NB4 (cell line): ENCODE data around the gene IFFO2.

ENCODE experiments used
- DNase-seq: peaks from one replicate; pipeline ENCODE4 v3.0.0; 2010; ENCODE audit warnings: low read depth
- H3K4me3 ChIP-seq: one replicate; pipeline ENCODE4 v1.5.1; 2011; ENCODE audit warnings: mild to moderate bottlenecking, low read depth, low read length, moderate library complexity
- CTCF ChIP-seq: IDR thresholded peaks from one replicate; pipeline ENCODE4 v1.5.1; 2012; ENCODE audit warnings: low read depth, low read length
- MAX ChIP-seq: IDR thresholded peaks from 2 replicates; pipeline ENCODE4 v1.6.1; 2011; ENCODE audit warnings: low read depth, low read length
- MYC ChIP-seq: IDR thresholded peaks from 2 replicates; pipeline ENCODE4 v1.6.1; 2011; ENCODE audit warnings: low read depth, low read length
- POLR2A ChIP-seq: IDR thresholded peaks from 2 replicates; pipeline ENCODE4 v1.6.1; 2011; ENCODE audit warnings: mild to moderate bottlenecking; ENCODE audit not compliant: insufficient read length; ENCODE audit errors: extremely low read depth

IFFO2 gene

GRCh38 chr1:18884727-18885126, 71.7 kb downstream of the IFFO2 start:
- TF ChIP-seq CTCF = no peak
- no peak for TF ChIP-seq POLR2A
- H3K4me3 ChIP-seq = no peak overlapping the region
- DNase-seq = no peak

GRCh38 chr1:18884419-18884717, 72.1 kb downstream of the IFFO2 start:
- no peak overlapping the region for H3K4me3 ChIP-seq
- no peak for TF ChIP-seq POLR2A
- TF ChIP-seq CTCF = no peak
- TF ChIP-seq MYC = no peak
- no peak for TF ChIP-seq MAX
- no peak for DNase-seq

GRCh38 chr1:18883636-18884418, 72.6 kb downstream of the IFFO2 start:
- H3K4me3 ChIP-seq = no peak overlapping the region
- peak; percentile 62 for DNase-seq
- TF ChIP-seq MAX (no peak), CTCF (peak; percentile 82)

- no peak for DNase-seq
- TF ChIP-seq MYC (no peak), CTCF (no peak), POLR2A (no peak), MAX (no peak)
These were observed 73.4 kb downstream of the IFFO2 start for GRCh38 chr1:18883079-18883478.

GRCh38 chr1:18882486-18882885, 74.0 kb downstream of the IFFO2 start:
- no peak for TF ChIP-seq MAX
- no peak for TF ChIP-seq CTCF
- TF ChIP-seq MYC = no peak
- no peak for TF ChIP-seq POLR2A
- no peak for DNase-seq

More at GRCh38 chr1:18883079-18883478, 73.4 kb downstream of the IFFO2 start:
- H3K4me3 ChIP-seq = no peak overlapping the region

More at GRCh38 chr1:18882486-18882885, 74.0 kb downstream of the IFFO2 start:
- H3K4me3 ChIP-seq = no peak overlapping the region
